Raji (cell line): Measurements from ENCODE around the gene HLA-DOA.

Experiments
- POLR2A ChIP-seq: IDR thresholded peaks from 2 replicates; pipeline ENCODE4 v1.6.1; 2011; ENCODE audit warnings: low read depth, low read length, control low read depth; ENCODE audit not compliant: insufficient read depth

HLA-DOA gene

DNA sequence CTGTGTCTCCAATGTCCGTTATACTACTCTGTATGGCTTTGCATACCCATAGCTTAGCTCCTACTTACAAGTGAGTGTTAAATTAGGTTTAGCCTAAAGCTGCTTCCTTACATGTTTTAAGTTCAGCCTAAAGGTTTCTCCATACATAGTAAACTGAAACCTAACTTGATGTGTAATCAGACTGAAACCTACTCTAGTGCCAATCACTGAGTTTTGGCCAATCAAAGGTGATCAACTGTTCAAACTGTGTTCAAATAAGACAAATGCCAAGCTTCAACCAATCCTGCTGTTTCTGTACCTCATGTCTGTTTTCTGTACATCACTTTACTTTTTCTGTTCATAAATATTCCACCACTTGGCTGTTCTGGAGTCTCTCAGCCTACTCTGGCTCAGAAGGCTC, 20.0 kb downstream of the HLA-DOA start:
- no peak for TF ChIP-seq POLR2A

- TF ChIP-seq POLR2A: no peak
These were observed 24.6 kb downstream of the HLA-DOA start for GRCh38 chr6:32984622-32985389.

DNA sequence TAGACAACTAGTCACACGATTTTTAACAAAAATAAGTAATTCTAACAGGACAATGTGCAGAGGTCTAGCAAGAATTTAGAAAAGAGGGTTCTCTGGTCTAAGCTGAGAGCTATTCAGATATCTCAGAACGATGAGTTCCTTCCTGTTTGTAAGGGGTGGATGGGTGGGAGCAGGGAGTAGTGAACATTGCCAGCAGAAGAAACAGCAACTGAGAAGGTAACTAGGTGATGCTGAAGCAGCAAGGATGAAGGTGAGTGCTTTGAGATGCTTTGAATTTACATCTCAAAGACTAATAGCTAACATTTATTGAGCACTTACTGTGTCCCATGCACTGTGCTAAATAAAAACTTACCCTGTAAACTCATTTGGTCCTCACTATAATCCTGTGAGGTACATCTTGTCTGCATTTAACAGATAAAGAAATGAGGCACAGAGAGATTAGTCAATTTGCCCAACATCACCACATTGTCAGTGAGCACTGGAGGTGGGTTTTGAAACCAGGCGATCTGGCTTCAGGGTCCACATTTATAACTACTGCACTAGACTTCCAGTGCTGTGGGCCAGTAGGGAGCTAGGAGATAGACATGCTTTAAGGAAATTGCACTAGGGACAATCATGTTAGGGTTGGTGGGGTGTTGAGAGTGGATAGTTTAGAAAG, 25.3 kb downstream of the HLA-DOA start:
- no peak for TF ChIP-seq POLR2A

DNA sequence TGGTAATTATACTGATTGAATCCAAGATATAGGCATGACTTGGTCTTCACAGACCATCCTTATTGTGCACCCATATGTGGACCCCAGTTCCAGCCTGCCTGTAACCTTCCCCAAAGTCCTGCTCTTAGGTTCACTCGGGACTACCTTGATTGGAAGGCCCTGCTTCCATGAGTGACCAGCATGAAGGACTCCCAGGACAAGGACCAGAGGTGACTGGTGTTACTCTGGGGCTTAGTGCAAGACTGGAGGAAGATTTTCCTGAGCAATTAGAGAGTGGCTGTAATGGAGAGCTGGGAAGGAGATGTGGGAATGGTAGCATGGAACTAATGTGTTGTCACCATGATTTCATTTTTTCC, 25.9 kb downstream of the HLA-DOA start:
- no peak for TF ChIP-seq POLR2A

GRCh38 chr6:32982702-32983492, 26.5 kb downstream of the HLA-DOA start:
- TF ChIP-seq POLR2A: no peak

- no peak for TF ChIP-seq POLR2A
These were observed 27.2 kb downstream of the HLA-DOA start for GRCh38 chr6:32982084-32982701.

DNA sequence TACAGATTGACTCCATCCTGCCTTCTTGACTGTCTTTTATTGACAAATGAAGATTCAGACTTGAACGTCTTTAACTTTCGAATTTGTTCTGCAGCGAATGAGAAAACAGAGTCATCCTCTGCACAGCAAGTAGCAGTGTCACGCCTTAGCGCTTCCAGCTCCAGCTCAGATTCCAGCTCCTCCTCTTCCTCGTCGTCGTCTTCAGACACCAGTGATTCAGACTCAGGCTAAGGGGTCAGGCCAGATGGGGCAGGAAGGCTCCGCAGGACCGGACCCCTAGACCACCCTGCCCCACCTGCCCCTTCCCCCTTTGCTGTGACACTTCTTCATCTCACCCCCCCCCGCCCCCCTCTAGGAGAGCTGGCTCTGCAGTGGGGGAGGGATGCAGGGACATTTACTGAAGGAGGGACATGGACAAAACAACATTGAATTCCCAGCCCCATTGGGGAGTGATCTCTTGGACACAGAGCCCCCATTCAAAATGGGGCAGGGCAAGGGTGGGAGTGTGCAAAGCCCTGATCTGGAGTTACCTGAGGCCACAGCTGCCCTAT, 28.8 kb downstream of the HLA-DOA start:
- no peak for TF ChIP-seq POLR2A

DNA sequence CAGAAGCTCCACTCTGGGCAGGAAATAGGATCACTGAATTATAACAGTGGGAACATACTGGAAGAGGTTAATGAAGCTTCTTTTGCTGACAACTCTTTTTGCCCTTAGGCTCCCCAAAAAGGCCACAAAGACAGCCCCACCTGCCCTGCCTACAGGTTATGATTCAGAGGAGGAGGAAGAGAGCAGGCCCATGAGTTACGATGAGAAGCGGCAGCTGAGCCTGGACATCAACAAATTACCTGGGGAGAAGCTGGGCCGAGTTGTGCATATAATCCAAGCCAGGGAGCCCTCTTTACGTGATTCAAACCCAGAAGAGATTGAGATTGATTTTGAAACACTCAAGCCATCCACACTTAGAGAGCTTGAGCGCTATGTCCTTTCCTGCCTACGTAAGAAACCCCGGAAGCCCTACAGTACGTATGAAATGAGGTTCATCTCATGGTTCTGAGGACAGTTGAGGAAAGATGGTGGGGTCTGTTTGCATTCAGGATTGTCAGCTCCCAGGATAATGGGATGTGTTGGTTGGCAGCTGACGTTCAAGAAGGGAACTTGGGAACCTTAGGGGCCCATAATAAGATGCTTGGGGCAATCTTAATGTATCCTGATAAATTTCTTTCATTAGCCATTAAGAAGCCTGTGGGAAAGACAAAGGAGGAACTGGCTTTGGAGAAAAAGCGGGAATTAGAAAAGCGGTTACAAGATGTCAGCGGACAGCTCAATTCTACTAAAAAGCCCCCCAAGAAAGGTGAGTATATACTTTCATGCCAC, 29.5 kb downstream of the HLA-DOA start:
- no peak for TF ChIP-seq POLR2A

DNA sequence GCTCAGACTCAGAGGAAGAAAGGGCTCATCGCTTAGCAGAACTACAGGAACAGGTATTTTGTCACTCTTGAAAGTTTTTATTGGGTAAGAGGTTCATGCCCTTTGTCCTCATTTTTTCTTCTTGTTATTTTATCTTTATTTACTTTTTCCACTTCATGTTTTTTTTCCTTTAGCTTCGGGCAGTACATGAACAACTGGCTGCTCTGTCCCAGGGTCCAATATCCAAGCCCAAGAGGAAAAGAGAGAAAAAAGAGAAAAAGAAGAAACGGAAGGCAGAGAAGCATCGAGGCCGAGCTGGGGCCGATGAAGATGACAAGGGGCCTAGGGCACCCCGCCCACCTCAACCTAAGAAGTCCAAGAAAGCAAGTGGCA, 31.5 kb downstream of the HLA-DOA start:
- TF ChIP-seq POLR2A: no peak

DNA sequence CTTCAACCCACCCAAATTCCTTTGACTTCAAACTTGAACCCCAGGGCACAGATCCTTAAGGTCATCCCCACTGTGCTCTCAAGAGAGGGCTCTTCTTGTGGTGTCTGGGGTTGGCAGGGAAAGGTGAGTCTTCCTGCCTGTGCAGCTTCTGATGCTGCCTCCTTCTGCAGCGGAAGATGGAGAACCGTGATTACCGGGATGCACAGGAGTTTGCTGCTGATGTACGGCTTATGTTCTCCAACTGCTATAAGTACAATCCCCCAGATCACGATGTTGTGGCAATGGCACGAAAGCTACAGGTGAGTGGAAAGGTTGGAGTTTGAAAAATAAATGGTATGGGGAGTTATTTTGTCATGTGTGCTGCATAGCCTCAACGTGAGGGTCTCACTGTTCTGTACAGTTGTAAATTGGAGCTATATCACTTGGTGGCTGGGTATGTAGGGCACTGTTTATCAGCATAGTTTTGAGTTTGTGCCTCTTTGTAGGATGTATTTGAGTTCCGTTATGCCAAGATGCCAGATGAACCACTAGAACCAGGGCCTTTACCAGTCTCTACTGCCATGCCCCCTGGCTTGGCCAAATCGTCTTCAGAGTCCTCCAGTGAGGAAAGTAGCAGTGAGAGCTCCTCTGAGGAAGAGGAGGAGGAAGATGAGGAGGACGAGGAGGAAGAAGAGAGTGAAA, 32.0 kb downstream of the HLA-DOA start:
- TF ChIP-seq POLR2A: no peak

- no peak for TF ChIP-seq POLR2A
These were observed 32.9 kb downstream of the HLA-DOA start for GRCh38 chr6:32976334-32977069.

DNA sequence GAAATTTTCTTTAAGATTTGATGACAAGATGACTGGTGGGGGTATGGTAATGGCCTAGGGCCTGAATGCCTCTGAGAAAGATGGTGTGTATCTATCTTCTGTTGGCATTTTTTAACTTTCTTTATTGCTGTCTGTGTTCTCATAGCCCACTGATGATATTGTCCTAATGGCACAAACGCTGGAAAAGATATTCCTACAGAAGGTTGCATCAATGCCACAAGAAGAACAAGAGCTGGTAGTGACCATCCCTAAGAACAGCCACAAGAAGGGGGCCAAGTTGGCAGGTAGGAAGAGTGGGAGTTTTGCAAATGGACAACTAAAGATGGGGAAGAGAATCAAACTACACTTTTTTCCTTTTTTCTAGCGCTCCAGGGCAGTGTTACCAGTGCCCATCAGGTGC, 33.5 kb downstream of the HLA-DOA start:
- TF ChIP-seq POLR2A: no peak

DNA sequence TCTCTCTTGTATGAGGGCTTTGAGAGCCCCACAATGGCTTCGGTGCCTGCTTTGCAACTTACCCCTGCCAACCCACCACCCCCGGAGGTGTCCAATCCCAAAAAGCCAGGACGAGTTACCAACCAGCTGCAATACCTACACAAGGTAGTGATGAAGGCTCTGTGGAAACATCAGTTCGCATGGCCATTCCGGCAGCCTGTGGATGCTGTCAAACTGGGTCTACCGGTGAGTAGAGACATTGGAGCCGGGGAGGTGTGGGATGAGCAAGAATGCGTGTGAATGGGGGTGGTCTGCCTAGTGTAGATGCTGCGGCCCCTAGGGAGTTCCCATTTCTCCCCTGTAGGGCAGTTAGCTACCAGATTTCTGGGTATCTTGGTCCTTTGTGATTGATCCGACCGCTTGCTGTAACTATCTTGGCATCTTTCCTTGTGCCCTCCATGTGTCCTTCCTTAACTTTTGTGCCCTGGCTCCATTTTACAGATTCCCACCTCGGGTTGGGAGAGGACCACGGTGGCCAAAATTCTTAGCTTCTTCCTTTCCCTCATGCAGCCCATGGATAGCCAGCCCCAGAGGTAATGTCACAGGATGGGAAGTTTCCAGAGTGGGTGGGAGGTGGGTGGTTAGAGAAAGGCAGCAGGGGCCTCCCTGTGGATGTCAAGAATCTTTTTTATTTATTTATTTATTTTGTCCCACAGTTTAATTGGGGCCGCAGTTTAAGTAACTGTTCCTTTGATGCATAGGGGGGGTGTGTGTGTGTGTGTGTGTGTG, 34.7 kb downstream of the HLA-DOA start:
- no peak for TF ChIP-seq POLR2A
